ENCODE results near the gene P2RX5.
"Not testable (repeated sequence)": the region's sequence is repeated elsewhere in the genome, so short reads cannot be mapped to it uniquely, and the experiment has no call there.

P2RX5 gene

DNA sequence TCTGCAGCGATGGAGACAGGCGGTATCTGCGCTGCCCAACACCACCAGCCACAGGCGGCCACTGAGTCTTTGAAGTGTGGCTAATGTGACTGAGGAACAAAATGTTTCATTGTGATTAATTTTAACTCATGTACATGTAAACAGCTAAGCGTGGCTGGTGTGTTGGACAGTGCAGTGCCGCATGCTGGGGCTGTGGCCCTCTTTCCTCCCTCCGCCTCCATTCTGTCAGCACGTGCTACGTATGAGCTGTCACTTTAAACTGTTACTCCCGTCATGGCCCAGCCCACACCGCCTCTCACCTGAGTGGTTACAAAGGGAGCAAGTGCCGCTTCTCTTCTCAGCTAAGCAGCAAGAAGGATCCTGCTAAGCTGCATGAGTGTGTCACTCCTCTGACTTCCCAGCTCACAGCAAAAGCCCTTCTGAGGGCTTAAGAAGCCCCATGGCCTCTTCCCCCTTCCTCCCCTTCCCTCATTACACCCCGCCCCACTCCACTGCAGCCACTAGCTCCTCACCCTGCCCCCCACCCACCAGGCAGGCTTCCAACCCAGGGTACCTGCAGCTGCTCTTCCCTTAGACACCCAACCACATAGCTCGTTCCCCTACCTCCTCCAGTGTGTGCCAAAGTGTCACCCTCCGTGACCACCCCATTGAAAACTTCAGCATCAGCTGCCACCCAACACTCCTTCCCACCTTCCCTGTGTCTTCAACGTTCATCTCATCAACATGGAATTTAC, 42.8 kb upstream of the P2RX5 start:
- Histone ChIP-seq H3K27ac (peak overlapping the region; percentile 89), H3K4me1 (ENCODE audit: control insufficient read depth in 1 of 2, insufficient read depth in 1 of 2, low read depth in 1 of 2, low read length in 1 of 2) (peaks cover 25% of the 10 kb centered on the region in 2 experiments), H3K4me3 (ENCODE audit: low read depth in 1 of 2, low read length in 1 of 2) (no peak overlapping the region), H3K9me3 (no peaks in the 10 kb centered on the region), H3K36me3 (no peaks in the 10 kb centered on the region), H3K27me3 (no peaks in the 10 kb centered on the region)
- TF ChIP-seq, protein P1, sequence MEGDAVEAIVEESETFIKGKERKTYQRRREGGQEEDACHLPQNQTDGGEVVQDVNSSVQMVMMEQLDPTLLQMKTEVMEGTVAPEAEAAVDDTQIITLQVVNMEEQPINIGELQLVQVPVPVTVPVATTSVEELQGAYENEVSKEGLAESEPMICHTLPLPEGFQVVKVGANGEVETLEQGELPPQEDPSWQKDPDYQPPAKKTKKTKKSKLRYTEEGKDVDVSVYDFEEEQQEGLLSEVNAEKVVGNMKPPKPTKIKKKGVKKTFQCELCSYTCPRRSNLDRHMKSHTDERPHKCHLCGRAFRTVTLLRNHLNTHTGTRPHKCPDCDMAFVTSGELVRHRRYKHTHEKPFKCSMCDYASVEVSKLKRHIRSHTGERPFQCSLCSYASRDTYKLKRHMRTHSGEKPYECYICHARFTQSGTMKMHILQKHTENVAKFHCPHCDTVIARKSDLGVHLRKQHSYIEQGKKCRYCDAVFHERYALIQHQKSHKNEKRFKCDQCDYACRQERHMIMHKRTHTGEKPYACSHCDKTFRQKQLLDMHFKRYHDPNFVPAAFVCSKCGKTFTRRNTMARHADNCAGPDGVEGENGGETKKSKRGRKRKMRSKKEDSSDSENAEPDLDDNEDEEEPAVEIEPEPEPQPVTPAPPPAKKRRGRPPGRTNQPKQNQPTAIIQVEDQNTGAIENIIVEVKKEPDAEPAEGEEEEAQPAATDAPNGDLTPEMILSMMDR (IDR thresholded peaks at IDR 0.05): no peak

DNA sequence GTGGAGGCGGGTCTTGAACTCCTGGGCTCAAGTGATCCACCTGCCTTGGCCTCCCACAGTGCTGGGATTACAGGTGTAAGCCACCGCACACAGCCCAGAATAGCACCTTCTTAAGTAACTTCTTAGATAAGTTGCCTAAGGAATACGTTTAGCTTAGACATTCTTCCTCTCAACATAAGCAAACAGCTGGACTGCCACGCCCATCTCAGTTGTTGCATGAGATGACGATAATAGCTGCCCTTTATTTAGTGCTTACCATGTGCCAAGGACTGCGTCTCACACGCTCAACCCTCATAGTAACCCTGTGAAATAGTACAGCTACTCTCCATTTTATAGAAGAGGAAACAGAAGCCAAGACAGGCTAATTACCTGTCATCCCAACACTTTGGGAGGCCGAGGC, 39.6 kb upstream of the P2RX5 start:
- Histone ChIP-seq H3K4me3 (ENCODE audit: low read depth in 1 of 2, low read length in 1 of 2) (no peak overlapping the region), H3K27me3 (no peaks in the 10 kb centered on the region), H3K36me3 (no peaks in the 10 kb centered on the region), H3K27ac (no peak overlapping the region), H3K4me1 (ENCODE audit: control insufficient read depth in 1 of 2, insufficient read depth in 1 of 2, low read depth in 1 of 2, low read length in 1 of 2) (peaks cover 13 to 14% of the 10 kb centered on the region in 2 experiments), H3K9me3 (no peaks in the 10 kb centered on the region)
- TF ChIP-seq, protein P1 (IDR thresholded peaks at IDR 0.05): no peak

GRCh38 chr17:3734911-3735276, 38.9 kb upstream of the P2RX5 start:
- not testable (repeated sequence) for H3K9me3 ChIP-seq; H3K4me1 ChIP-seq (ENCODE audit: control insufficient read depth in 1 of 2, insufficient read depth in 1 of 2, low read depth in 1 of 2, low read length in 1 of 2); H3K4me3 ChIP-seq (ENCODE audit: low read depth in 1 of 2, low read length in 1 of 2); H3K36me3 ChIP-seq; H3K27me3 ChIP-seq; H3K27ac ChIP-seq

DNA sequence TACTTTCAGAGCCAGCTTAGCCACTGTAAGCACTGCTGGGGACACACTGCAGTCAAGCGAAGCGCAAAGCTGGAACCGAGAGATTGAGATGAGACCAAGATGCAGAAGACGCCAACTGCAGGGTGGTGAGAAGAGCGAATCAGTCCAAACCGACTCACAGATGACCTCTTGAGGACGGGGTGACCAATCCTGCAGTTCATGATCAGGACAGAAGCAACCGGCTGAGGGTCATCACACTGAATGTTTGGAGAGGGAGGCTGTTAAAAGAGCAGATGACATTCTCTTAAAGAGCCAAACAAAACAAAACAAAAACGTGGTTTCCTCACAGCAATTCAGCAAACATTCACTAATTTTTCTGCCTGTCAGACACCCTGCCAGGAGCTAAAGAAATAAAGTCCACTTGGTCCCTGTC, 36.3 kb upstream of the P2RX5 start:
- Histone ChIP-seq H3K27me3 (no peaks in the 10 kb centered on the region), H3K36me3 (peaks cover 6% of the 10 kb centered on the region), H3K9me3 (no peaks in the 10 kb centered on the region), H3K4me3 (ENCODE audit: low read depth in 1 of 2, low read length in 1 of 2) (no peak overlapping the region), H3K4me1 (ENCODE audit: control insufficient read depth in 1 of 2, insufficient read depth in 1 of 2, low read depth in 1 of 2, low read length in 1 of 2) (peaks cover 0 to 5% of the 10 kb centered on the region in 2 experiments), H3K27ac (no peak overlapping the region)
- TF ChIP-seq, protein P1 (IDR thresholded peaks at IDR 0.05): no peak

DNA sequence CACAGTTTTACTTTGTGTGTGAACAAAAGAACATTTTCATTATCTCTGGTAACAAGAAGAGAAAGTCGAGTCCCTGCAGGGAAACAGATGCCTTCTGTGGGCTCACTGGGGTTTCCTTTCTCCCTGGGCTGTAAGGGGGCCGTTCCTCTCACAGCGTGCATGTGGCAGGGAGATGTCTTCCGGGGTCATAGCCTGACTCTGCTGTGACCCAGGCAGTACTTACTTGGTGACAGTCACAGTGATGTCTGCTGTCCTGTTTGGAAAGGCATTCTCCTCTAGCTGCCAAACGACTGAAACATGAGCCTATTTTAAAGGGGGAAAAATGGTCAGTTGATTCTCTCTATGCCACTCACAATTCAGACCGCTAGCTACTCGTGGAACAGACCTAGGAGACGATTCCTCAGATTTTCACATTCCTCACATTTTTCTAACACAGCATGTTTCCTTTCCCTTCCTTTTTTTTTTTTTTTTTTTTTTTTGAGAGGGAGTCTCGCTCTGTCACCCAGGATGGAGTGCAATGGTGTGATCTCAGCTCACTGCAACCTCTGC, 35.0 kb upstream of the P2RX5 start:
- TF ChIP-seq, protein P1 (IDR thresholded peaks at IDR 0.05): no peak
- H3K9me3 ChIP-seq: no peaks in the 10 kb centered on the region
- peaks cover 0 to 5% of the 10 kb centered on the region in 2 experiments for H3K4me1 ChIP-seq (ENCODE audit: control insufficient read depth in 1 of 2, insufficient read depth in 1 of 2, low read depth in 1 of 2, low read length in 1 of 2)
- H3K27me3 ChIP-seq: no peaks in the 10 kb centered on the region
- no peak overlapping the region for H3K27ac ChIP-seq
- no peak overlapping the region for H3K4me3 ChIP-seq (ENCODE audit: low read depth in 1 of 2, low read length in 1 of 2)
- peaks cover 6% of the 10 kb centered on the region for H3K36me3 ChIP-seq

DNA sequence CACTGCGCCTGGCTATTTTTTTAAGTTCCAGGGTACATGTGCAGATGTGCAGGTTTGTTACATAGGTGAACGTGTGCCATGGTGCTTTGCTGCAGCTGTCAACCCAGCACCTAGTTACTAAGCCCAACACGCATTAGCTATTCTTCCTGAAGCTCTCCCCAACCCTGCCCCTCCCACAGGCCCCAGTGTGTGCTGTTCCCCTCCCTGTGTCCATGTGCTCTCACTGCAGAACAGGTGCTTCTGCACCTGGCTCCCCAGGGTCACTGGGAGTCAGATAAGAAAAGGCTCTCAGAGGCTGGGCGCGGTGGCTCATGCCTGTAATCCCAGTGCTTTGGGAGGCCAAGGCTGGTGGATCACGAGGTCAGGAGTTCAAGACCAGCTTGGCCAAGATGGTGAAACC, 33.9 kb upstream of the P2RX5 start:
- H3K27me3 ChIP-seq: no peaks in the 10 kb centered on the region
- no peaks in the 10 kb centered on the region for H3K9me3 ChIP-seq
- TF ChIP-seq, protein P1 (IDR thresholded peaks at IDR 0.05): no peak
- peaks cover 6% of the 10 kb centered on the region for H3K36me3 ChIP-seq
- H3K4me3 ChIP-seq (ENCODE audit: low read depth in 1 of 2, low read length in 1 of 2): no peak overlapping the region
- H3K27ac ChIP-seq: no peak overlapping the region
- peaks cover 0 to 3% of the 10 kb centered on the region in 2 experiments for H3K4me1 ChIP-seq (ENCODE audit: control insufficient read depth in 1 of 2, insufficient read depth in 1 of 2, low read depth in 1 of 2, low read length in 1 of 2)

DNA sequence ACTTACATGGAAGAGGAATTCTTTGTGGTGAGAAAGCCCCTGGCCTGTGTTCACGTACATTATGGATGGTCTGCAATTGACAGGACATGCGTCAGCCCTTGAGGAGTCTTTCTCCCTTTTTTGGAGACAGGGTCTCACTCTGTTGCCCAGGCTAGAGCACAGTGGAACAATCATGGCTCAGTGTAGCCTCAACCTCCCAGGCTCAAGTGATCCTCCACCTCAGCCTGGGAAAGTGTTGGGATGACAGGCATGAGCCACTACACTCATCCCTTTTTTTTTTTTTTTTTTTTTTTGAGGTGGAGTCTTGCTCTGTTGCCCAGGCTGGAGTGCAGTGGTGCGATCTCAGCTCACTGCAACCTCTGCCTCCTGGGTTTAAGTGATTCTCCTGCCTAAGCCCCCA, 32.1 kb upstream of the P2RX5 start:
- H3K36me3 ChIP-seq; H3K27ac ChIP-seq; H3K27me3 ChIP-seq; H3K9me3 ChIP-seq; H3K4me3 ChIP-seq (ENCODE audit: low read depth in 1 of 2, low read length in 1 of 2): not testable (repeated sequence)
- peaks cover 15 to 17% of the 10 kb centered on the region in 2 experiments for H3K4me1 ChIP-seq (ENCODE audit: control insufficient read depth in 1 of 2, insufficient read depth in 1 of 2, low read depth in 1 of 2, low read length in 1 of 2)

All from neutrophil (primary cell).